Tibial nerve (tissue), 4 donors: Measurements from ENCODE around the gene ZNF484. TPM values are rescaled to one million over a fixed set of nuclear protein-coding genes. Genes with fewer than 3 reads are reported as not detected.
"Not testable (repeated sequence)": the region's sequence is repeated elsewhere in the genome, so short reads cannot be mapped to it uniquely, and the experiment has no call there.

Experiments
- DNase-seq, 2 donors: peaks; one replicate each; pipeline ENCODE4 v3.0.0-alpha.2; 2019; ENCODE audit warnings: low spot score in 2 of 2
- H3K27ac ChIP-seq, 4 donors: fragments of 200-600 bp; sonication (generic) in 3 of 4; one replicate each; pipeline ENCODE4 v1.5.1; 2017 to 2019; ENCODE audit warnings: mild to moderate bottlenecking in 1 of 4
- H3K27me3 ChIP-seq, 2 donors: fragments of 200-600 bp; sonication (generic) in 1 of 2; one replicate each; pipeline versions ENCODE4 v1.5.1 to v1.6.0; 2017 to 2019
- H3K36me3 ChIP-seq, 3 donors: fragments of 200-600 bp; sonication (generic); one replicate each; pipeline ENCODE4 v1.5.1; 2018 to 2019
- H3K4me1 ChIP-seq, 4 donors: fragments of 200-600 bp; sonication (generic) in 3 of 4; one replicate each; pipeline ENCODE4 v1.5.1; 2017 to 2019
- H3K4me3 ChIP-seq, 4 donors: fragments of 200-600 bp; sonication (generic) in 3 of 4; one replicate each; pipeline ENCODE4 v1.5.1; 2017 to 2019; ENCODE audit warnings: mild to moderate bottlenecking in 1 of 4, moderate library complexity in 1 of 4
- H3K9me3 ChIP-seq, 4 donors: fragments of 200-600 bp; sonication (generic) in 3 of 4; one replicate each; pipeline ENCODE4 v1.5.1; 2017 to 2019
- EP300 ChIP-seq, 2 donors: sonication (generic); formaldehyde crosslinking; IDR thresholded peaks; one replicate each; pipeline ENCODE4 v1.6.1; 2017; ENCODE audit warnings: antibody characterized with exemption in 2 of 2, mild to moderate bottlenecking in 1 of 2
- POLR2A ChIP-seq, 2 donors: fragments of 450-650 bp; IDR thresholded peaks; one replicate each; pipeline ENCODE4 v1.6.1; 2017; ENCODE audit warnings: antibody characterized with exemption in 2 of 2, mild to moderate bottlenecking in 2 of 2, moderate library complexity in 2 of 2
- WGBS, 2 donors: methylation state at CpG; one replicate each; pipeline ENCODE4 v1.1.5; 2018; 5-methylcytosine and 5-hydroxymethylcytosine counted together
- total RNA-seq, 4 donors: library from RNA; depleted of rRNA; stranded (reverse); fragments of >200 nt; gene quantifications; one replicate each; pipeline ENCODE4 v1.1.0, GENCODE V29; 2016
- TF ChIP-seq, protein P1 (sequence below), 5 experiments: fragments of 200-600 bp in 3 of 5; fragments of 450-650 bp in 2 of 5; sonication (generic) in 3 of 5; IDR thresholded peaks; one replicate each; pipeline ENCODE4 v1.5.1; 2016 to 2019; ENCODE audit warnings: antibody characterized with exemption in 5 of 5, mild to moderate bottlenecking in 3 of 5, moderate library complexity in 2 of 5

The ZNF484 gene
- total RNA-seq, 4 donors from 2014 or later, result 12.6 to 17.4 (median 16.2) TPM

DNA sequence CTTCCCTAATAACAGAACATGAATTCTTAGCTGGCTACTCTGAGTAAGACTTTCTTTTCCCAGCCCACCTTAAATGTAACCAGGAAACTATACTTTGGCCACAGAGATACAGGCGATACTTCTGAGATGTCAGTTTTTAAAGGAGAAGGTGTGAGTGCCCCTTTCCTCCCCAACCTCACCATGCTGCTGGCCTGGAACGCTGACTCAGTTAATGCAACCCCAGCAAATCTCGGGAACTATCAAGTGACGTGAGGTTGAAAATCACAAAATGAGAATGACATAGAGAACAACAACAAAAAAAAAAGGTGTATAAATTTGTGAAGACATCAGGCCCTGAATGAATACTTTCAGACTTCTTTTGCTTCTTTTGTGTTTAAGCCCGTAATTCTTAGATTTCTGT, 13.7 kb downstream of the ZNF484 start:
- 79 to 93% methylated on average over 5 of the region's 5 CpGs for WGBS, 2 donors
- Histone ChIP-seq H3K4me3 (no peak overlapping the region), H3K36me3 (peaks cover 0 to 80% (median 6%) of the 10 kb centered on the region in 3 donors), H3K27ac (no peak overlapping the region), H3K9me3 (no peaks in the 10 kb centered on the region), H3K4me1 (no peaks in the 10 kb centered on the region), H3K27me3 (no peaks in the 10 kb centered on the region)
- no peak for TF ChIP-seq EP300 (IDR thresholded peaks at IDR 0.05)
- no peak for TF ChIP-seq POLR2A (IDR thresholded peaks at IDR 0.05)
- TF ChIP-seq, protein P1, sequence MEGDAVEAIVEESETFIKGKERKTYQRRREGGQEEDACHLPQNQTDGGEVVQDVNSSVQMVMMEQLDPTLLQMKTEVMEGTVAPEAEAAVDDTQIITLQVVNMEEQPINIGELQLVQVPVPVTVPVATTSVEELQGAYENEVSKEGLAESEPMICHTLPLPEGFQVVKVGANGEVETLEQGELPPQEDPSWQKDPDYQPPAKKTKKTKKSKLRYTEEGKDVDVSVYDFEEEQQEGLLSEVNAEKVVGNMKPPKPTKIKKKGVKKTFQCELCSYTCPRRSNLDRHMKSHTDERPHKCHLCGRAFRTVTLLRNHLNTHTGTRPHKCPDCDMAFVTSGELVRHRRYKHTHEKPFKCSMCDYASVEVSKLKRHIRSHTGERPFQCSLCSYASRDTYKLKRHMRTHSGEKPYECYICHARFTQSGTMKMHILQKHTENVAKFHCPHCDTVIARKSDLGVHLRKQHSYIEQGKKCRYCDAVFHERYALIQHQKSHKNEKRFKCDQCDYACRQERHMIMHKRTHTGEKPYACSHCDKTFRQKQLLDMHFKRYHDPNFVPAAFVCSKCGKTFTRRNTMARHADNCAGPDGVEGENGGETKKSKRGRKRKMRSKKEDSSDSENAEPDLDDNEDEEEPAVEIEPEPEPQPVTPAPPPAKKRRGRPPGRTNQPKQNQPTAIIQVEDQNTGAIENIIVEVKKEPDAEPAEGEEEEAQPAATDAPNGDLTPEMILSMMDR (IDR thresholded peaks at IDR 0.05), result no peak
- no peak for DNase-seq

DNA sequence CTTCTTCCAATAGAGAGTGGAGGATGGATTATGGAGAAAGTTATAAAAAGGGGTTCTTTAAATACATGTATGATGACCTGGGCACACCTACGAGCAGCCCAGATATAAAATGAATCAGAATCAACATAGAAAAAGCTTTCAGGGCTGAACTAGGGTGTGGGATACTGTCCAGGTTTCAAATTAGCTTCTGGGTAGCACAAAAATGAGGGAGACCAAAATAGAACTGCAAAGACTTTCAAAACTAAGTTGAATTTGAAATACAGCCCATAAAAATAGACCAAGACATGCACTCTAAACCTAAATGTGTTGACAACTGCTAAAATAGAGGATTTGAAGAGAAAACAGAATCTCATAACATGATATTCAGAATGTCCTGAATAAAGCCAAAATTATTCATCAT, 17.0 kb downstream of the ZNF484 start:
- TF ChIP-seq POLR2A (IDR thresholded peaks at IDR 0.05), result no peak
- TF ChIP-seq EP300 (IDR thresholded peaks at IDR 0.05), result no peak
- TF ChIP-seq, protein P1 (IDR thresholded peaks at IDR 0.05), result no peak
- Histone ChIP-seq H3K27ac (no peak overlapping the region), H3K27me3 (no peaks in the 10 kb centered on the region), H3K4me3 (no peak overlapping the region), H3K9me3 (peaks cover 0 to 5% (median 0%) of the 10 kb centered on the region in 4 donors), H3K4me1 (no peaks in the 10 kb centered on the region), H3K36me3 (peaks cover 0 to 75% (median 0%) of the 10 kb centered on the region in 3 donors)
- WGBS, 2 donors, result 86 to 89% methylated on average over 1 of the region's 1 CpG
- DNase-seq, result no peak

DNA sequence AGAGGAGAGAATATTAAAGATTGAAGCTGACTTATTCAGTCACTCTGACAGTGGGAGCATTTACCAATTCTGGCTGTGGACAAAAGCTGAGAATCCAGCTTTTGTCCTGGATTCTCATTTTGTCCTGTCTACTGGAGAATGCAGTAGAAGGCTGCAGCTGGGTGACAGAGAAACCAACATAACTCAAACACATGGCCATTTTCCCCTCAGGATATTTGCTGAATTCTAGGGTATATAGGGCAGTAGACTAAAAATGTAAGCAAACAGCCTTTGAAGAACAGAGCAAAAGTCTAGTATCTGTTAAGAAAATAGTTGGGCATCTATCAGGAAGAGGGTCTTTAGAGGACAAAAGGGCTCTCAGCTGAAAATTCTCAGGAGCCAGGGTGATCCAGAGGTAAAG, 20.6 kb downstream of the ZNF484 start:
- H3K27ac ChIP-seq, result no peak overlapping the region
- H3K4me1 ChIP-seq, result no peaks in the 10 kb centered on the region
- TF ChIP-seq POLR2A (IDR thresholded peaks at IDR 0.05), result no peak
- no peak for TF ChIP-seq EP300 (IDR thresholded peaks at IDR 0.05)
- TF ChIP-seq, protein P1 (IDR thresholded peaks at IDR 0.05), result no peak
- DNase-seq, result no peak
- H3K27me3 ChIP-seq, result no peaks in the 10 kb centered on the region
- H3K36me3 ChIP-seq, result peaks cover 4 to 91% (median 15%) of the 10 kb centered on the region in 3 donors
- H3K4me3 ChIP-seq, result no peak overlapping the region
- H3K9me3 ChIP-seq, result peaks cover 0 to 5% (median 0%) of the 10 kb centered on the region in 4 donors

DNA sequence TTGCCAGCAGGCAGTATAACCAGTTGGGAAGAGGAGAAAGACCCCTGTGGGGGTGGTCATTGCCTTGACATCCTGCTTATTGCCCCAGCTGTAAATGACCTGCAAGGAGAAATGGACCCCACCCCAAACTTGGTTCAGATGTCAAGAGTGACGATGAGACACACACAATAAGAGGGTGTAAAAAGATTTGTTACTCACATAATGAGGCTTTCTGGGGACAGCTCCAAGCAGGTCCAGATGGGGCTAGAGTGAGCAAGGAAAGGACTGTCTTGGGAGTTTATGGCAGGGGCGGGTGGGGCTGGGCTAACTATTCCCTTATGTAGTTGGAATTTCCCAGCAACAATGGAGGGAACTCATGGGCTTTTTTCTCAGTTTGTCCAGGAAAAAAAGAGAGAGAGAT, 24.1 kb downstream of the ZNF484 start:
- H3K4me3 ChIP-seq, result no peak overlapping the region
- H3K27me3 ChIP-seq, result no peaks in the 10 kb centered on the region
- DNase-seq, result no peak
- TF ChIP-seq, protein P1 (IDR thresholded peaks at IDR 0.05), result no peak
- TF ChIP-seq EP300 (IDR thresholded peaks at IDR 0.05) (no peak), POLR2A (IDR thresholded peaks at IDR 0.05) (no peak)
- no peaks in the 10 kb centered on the region for H3K4me1 ChIP-seq
- H3K27ac ChIP-seq, result no peak overlapping the region
- H3K36me3 ChIP-seq, result peaks cover 8 to 93% (median 23%) of the 10 kb centered on the region in 3 donors
- WGBS, 2 donors, result 40 to 62% methylated on average over 2 of the region's 2 CpGs
- peaks cover 0 to 26% (median 5%) of the 10 kb centered on the region in 4 donors for H3K9me3 ChIP-seq

DNA sequence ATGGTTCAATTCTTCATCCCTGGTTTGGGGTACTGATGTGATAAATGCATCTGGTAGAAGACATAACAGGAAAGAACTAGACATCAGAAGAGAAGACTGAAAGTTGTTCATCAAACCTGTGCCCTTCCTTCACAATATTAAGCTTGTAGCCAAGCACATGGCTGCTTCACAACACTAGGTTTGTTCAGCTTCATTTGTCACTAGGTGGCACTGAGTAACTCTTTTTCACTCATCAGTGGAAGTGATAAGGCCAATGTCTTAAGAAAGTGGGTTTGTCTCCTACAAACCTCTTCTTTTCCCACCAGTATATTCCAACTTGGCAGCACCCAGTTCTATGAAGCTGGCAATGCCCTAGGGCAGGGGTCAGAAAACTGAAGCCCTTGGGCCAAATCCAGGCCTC, 26.9 kb downstream of the ZNF484 start:
- H3K9me3 ChIP-seq, result peaks cover 0 to 54% (median 24%) of the 10 kb centered on the region in 4 donors
- DNase-seq, result no peak
- no peaks in the 10 kb centered on the region for H3K4me1 ChIP-seq
- H3K36me3 ChIP-seq, result peaks cover 13 to 100% (median 41%) of the 10 kb centered on the region in 3 donors
- H3K27me3 ChIP-seq, result no peaks in the 10 kb centered on the region
- no peak for TF ChIP-seq POLR2A (IDR thresholded peaks at IDR 0.05)
- TF ChIP-seq, protein P1 (IDR thresholded peaks at IDR 0.05), result no peak
- no peak for TF ChIP-seq EP300 (IDR thresholded peaks at IDR 0.05)
- no peak overlapping the region for H3K27ac ChIP-seq
- no peak overlapping the region for H3K4me3 ChIP-seq

DNA sequence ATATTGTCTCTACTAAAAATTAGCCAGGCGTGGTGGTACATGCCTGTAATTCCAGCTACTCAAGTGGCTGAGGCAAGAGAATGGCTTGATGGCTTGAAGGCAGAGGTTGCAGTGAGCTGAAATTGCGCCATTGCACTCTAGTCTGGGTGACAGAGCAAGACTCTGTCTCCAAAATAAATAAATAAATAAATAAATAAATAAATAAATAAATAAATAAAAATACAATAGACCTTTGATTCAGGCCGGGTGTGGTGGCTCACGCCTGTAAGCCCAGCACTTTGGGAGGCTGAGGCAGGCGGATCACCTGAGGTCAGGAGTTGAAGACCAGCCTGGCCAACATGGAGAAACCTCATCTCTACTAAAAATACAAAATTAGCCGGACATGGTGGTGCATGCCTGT, 29.1 kb downstream of the ZNF484 start:
- peaks cover 10 to 99% (median 31%) of the 10 kb centered on the region in 3 donors for H3K36me3 ChIP-seq
- H3K27ac ChIP-seq, H3K27me3 ChIP-seq, DNase-seq, H3K4me3 ChIP-seq, H3K4me1 ChIP-seq: not testable (repeated sequence)
- H3K9me3 ChIP-seq, result peaks cover 0 to 76% (median 36%) of the 10 kb centered on the region in 4 donors
- WGBS, 2 donors, result 97 to 98% methylated on average over 6 of the region's 6 CpGs
